ENCODE measurements around the gene TNK1. TPM values are rescaled to one million over a fixed set of nuclear protein-coding genes. Genes with fewer than 3 reads are reported as not detected.
"Not testable (repeated sequence)": the region's sequence is repeated elsewhere in the genome, so short reads cannot be mapped to it uniquely, and the experiment has no call there.

Gene TNK1
- 2.1 and 2.3 TPM in 2 replicates for total RNA-seq

- no peak for DNase-seq (ENCODE audit: low read depth in 2 of 2)
Measured at GRCh38 chr17:7380855-7381683, at the start of gene TNK1. TSS of gene TNK1 (plus strand) at chr17:7381089. CDS start at chr17:7382927, 1,838 bp downstream.

DNA sequence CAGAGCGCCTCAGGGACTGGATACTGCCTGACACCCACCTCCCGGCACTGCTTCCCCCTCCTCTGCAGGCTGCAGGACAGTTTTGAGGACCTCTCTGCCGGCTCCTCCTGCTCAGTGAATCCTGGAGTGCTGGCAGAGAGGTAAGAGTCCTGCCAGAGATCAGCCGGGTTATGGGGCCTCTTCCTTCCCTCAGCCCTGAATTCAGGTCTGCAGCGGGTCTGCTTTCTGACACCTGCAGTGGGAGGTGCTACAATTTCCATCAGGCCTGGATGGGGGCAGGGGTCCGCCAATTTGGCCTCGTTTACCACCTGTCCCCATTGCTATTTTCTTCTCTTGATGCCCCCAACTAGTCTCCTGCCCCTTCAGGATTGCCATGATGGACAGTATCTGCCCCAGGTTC lies 48.8 kb upstream of the TNK1 start:
- no peak for DNase-seq (ENCODE audit: low read depth in 2 of 2)

- DNase-seq (ENCODE audit: low read depth in 2 of 2) = not testable (repeated sequence)
Measured at GRCh38 chr17:7332600-7333069, 48.3 kb upstream of the TNK1 start.

DNA sequence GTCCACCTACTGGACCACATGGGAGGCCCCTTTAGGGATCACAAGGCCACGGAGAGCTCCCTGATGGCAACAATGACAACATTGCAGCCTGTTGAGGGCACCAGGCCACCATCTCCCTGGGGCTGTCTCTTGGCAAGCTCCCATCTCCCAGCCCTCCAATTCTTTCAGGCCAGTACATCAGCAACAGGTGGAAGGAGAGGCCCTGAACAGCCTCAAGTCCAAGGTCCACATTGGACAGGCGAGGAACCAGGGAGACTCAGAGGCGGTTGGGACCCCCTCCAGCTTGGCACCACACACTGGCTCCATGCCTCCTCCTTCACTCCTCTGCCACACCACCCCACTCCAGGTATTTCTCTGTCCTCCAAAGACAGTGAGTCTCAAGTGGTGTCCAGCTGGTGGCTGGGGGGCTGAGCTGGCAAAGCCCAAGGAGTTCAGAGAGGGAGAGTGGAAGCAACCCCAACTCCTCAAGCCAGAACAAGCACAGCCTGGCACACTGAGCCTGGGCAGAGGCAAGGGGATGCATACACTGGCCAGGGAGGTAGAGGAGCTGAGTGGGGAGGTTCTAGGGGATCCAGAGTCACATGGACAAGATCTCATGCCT lies 45.9 kb upstream of the TNK1 start:
- no peak for DNase-seq (ENCODE audit: low read depth in 2 of 2)

DNA sequence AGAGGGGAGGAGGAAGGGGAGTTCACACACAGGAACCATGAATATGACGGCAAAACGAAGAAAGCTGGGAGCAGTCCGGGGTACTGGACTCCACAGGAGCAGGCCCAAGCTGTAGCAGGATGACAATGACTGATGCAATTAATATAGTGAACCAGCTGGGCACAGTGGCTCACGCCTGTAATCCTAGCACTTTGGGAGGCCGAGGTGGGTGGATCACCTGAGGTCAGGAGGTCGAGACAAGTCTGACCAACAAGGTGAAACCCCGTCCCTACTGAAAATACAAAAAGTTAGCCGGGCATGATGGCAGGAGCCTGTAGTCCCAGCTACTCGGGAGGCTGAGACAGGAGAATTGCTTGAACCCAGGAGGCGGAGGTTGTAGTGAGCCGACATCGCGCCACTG lies 45.1 kb upstream of the TNK1 start:
- DNase-seq (ENCODE audit: low read depth in 2 of 2) = not testable (repeated sequence)

DNA sequence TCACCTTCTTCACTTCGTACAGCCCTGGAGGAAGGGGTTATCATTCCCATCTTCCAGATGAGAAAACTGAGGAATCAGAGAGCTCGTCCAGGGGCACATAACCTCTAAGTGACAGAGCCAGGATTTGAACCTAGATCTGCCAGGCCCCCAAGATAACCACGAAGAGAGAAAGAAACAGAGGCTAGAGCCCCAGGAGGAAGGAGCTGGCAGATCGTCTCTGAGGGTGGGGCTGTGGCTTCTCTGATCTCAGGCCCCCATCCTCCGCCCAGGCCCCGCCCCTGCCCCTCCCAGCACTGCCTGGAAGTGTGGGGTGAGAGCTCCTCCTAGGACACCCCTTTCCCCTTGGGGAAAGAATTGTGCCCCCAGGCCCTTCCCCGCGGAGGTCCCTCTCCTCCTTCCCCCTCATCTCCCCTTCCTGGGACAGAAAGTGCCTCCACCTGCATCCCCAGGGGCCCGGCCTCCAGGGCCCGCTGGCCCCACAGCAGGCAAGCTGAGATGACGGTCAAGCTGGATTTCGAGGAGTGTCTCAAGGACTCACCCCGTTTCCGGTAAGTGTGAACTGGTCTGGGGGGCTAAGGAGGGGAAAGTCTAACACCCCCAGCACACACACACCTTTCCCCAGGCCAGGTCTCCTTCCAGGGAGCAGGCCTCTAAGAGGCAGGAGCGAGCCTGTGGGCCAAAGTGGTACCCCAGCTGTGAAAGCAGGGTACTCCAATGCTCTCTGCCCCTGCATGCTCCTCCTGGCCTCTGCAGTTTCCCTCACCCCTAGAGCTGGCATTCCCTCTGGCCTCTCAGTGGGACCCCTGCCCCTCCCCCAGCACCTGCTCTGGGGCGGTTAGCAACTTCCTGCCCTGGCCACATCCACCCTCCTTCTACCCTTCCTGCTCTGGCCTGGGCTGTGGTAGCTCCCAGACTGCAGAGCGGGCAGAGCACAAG lies 44.4 kb upstream of the TNK1 start, which contains the start of gene ACAP1:
ACAP1 (plus strand) TSS at position 290 of the 936 bp plus-strand sequence; CDS start at position 496, 206 bp downstream.
- no peak for DNase-seq (ENCODE audit: low read depth in 2 of 2)

GRCh38 chr17:7337600-7337999 lies 43.3 kb upstream of the TNK1 start:
- not testable (repeated sequence) for DNase-seq (ENCODE audit: low read depth in 2 of 2)

DNA sequence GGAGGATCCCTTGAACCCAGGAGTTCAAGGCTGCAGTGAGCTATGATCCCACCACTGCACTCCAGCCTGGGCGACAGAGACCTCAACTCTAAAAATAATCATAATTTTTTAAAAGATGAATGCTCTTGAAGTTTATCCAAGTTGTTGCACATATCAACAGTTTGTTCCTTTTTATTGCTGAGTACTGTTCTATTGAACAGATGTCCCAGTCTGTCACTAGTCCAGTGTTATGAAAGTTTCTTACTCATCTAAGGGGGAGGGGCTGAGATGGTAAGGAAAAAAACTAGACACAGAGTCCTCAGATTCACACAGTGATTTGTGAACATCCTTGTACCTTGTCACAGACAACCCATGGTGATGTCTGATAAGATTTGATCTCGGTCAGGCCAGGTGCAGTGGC lies 40.7 kb upstream of the TNK1 start:
- DNase-seq (ENCODE audit: low read depth in 2 of 2) = no peak

DNA sequence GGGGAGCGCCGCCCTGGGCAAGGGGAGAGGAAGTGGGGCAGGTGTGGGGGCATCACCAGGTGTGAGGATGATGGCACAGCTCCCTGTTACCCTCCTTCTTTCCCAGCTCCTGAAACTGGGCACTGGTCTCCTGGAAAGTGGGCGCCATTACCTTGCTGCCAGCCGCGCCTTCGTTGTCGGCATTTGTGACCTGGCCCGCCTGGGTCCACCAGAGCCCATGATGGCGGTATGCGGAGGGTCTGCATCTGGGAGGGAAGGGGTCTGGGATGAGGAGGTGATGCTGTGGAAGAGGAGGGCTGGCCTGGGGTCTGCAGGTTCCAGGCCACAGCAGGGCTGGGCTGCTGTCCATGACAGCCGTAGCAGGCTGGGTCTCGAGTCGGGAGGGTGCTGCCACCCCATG lies 39.0 kb upstream of the TNK1 start:
- no peak for DNase-seq (ENCODE audit: low read depth in 2 of 2)

DNA sequence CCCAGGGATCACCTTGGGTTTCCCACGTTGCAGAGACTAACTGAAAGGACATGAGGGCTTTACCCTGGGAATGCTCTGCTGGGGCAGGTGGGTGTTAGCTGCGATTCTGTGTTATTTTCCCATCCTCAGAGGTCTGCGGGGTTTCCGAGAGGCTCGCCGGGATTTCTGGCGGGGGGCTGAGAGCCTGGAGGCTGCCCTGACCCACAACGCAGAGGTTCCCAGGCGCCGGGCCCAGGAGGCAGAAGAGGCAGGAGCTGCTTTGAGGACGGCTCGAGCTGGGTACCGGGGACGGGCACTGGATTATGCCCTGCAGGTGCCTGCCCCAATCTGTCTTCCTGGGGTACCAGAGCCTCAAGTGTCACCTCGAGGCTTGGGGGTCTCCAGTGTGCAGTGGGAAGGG lies 37.6 kb upstream of the TNK1 start:
- DNase-seq (ENCODE audit: low read depth in 2 of 2) = no peak

DNA sequence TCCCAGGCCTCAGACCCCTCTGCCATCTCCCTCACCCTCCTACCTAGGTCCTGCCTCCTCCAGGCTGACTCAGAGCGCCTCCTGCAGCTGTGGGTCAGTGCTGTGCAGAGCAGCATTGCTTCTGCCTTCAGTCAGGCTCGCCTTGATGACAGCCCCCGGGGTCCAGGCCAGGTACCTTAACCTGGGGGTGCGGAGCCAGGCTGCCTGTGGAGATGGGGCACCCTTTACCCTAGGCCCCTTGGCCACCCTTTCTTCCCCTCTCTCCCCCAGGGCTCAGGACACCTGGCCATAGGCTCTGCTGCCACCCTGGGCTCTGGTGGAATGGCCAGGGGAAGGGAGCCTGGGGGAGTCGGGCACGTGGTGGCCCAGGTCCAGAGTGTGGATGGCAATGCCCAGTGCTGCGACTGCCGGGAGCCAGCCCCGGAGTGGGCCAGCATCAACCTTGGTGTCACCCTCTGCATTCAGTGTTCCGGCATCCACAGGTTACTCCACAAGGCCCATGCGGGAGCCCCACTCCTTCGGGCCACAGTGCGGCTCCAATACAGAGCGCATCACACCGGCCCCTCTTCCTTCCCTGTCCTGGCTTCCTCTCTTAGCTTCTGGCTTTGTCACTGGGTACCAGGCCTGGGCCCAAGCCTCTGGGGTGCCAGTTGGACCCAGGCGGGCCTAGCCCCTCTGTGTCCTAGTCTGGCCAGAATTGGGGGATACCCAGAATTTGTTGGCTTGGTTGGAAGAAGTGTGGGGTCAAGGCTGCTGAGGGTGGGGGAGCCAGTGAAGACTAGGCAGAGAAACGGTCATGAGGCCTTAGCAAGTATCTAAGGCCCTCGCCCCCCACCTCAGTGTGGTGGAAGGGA lies 33.9 kb upstream of the TNK1 start:
- no peak for DNase-seq (ENCODE audit: low read depth in 2 of 2)

GRCh38 chr17:7347630-7348477 lies 33.0 kb upstream of the TNK1 start:
- no peak for DNase-seq (ENCODE audit: low read depth in 2 of 2)

DNA sequence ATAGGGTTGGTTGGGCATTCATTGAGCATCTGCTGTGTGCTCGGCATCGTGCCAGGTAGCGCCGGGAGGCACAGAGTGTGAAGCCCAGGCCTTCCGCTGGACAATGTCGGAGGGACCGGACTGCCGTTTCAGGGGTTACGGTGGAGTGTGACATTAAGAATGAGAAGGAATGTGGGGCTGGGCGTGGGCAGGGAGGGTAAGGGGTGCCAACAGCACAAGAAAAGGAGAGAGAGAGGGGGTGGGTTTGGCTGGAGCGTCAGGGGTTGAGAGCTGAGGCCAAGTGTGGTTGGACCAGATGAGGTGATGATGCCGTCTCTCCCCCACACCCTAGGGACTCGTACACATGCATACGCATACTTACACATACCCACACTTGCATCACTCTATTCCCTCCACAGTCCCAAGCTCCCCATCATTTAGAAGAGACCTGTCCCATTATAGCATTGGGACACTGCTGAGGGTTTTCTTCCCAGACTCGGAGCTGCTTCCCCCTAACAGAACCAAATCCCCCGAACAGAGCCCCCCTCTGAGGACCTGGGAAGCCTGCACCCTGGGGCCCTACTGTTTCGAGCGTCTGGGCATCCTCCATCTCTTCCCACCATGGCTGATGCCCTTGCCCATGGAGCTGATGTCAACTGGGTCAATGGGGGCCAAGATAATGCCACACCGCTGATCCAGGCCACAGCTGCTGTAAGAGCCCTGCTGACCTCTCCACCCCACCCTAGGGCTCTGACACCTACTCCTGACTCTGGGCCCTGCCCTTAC lies 32.2 kb upstream of the TNK1 start:
- DNase-seq (ENCODE audit: low read depth in 2 of 2) = no peak

DNA sequence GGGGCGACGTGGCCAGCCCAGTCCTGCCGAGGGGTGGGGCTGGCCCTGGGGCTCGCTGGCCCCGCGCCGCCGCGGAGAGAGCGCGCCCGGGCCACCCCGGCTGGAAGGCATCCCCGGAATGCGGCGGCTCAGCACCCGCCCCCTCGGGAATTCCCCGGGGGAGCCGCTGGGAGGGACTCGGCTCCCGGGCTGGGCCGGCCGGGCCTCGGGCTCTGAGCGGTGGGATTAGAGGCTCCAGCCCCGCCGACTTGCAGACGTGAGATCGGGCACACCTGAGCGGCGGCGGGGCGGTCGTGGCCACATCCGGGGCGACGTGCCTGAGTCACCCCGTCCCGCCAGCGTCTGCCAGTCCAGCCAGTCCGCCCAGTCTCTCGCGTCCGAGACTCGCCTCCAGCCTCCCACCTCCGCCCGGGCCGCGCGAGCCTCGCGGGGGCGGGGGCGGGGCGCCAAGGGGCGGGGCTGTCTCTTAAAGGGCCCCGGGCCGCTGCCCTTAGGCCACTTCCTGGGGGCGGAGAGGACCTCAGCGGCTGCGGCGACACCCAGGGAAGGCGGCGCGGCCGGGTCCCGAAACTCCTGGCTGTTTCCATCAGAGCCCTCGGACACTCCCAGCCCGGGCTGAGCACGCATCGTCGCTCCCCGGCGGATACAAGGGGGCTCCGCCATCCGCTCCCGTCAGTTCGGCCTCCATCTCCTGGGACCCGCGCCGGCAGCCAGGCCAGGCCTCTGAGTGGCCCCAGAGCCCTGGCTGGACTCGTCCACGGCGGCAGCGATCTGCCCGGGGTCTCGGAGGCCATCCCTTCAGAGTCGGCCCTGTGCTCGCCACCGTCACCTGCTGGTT lies 29.0 kb upstream of the TNK1 start, which contains the start of gene KCTD11:
KCTD11 (plus strand) TSS at position 498 of the 838 bp plus-strand sequence.
- DNase-seq (ENCODE audit: low read depth in 2 of 2) = peak in 1 of 2 donors; percentile 75

DNA sequence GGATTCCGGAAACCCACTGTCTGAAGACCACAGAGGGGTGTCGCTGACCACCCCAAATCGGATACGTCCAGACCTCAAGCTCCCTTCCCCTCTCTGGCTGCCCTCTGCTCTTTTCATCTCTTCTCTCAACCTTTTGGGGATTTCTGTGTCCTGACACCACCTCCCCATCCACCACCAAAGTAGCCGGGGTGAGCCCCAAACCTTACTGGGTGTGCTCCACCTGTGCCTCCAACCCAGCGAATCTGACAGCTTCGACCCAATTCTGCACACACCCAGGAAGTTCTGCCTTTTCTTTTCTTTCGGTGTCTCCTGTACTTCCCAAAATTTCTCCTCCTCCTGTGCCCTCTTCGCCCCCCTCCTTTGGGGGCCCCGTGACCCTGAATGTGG lies 28.4 kb upstream of the TNK1 start:
- DNase-seq (ENCODE audit: low read depth in 2 of 2) = no peak

- DNase-seq (ENCODE audit: low read depth in 2 of 2) = no peak
Measured at GRCh38 chr17:7352910-7353635, 27.8 kb upstream of the TNK1 start.

- no peak for DNase-seq (ENCODE audit: low read depth in 2 of 2)
Measured at GRCh38 chr17:7354262-7354843, 26.5 kb upstream of the TNK1 start.
